B cell (primary cell): ENCODE data around the gene CETP. TPM values are rescaled to one million over a fixed set of nuclear protein-coding genes. Genes with fewer than 3 reads are reported as not detected.

Experiments used
- ATAC-seq: fragments of 200-7000 bp; cut with Tn5 transposase; one replicate; pipeline ENCODE4 v1.10.0; 2021; ENCODE audit warnings: low read depth, mild to moderate bottlenecking, moderate number of reproducible peaks, moderate library complexity
- CTCF ChIA-PET: fragments of 350-600 bp; sonication (Branson Sonifier 250); formaldehyde crosslinking; loops from one replicate; lab custom pipeline; 2021; ENCODE audit warnings: antibody characterized with exemption, inconsistent platforms; lab: Charles Lee
- POLR2A ChIA-PET: fragments of 350-600 bp; sonication (Branson Sonifier 250); formaldehyde crosslinking; loops from one replicate; lab custom pipeline; 2021; ENCODE audit warnings: antibody characterized with exemption; lab: Charles Lee
- DNase-seq: peaks from one replicate; pipeline ENCODE4 v3.0.0; 2013
- H2AFZ ChIP-seq: 2 replicates; pipeline ENCODE4 v1.6.1; 2012; ENCODE audit warnings: mild to moderate bottlenecking, low read depth, low read length; ENCODE audit not compliant: insufficient read depth, poor library complexity, severe bottlenecking
- H3K27ac ChIP-seq, 2 donors: 1 replicate in 1 of 2; 2 replicates in 1 of 2; pipeline ENCODE4 v1.5.1; 2012 to 2013; ENCODE audit warnings: low read length in 2 of 2, mild to moderate bottlenecking in 2 of 2, moderate library complexity in 1 of 2
- H3K27me3 ChIP-seq, 4 experiments: fragments of 200-600 bp in 1 of 4; sonication (generic) in 1 of 4; replicated peaks in 1 of 4; 1 replicate in 2 of 4; 2 replicates in 2 of 4; pipeline versions ENCODE4 v1.6.1 to v1.7.0; 2013 to 2016; ENCODE audit warnings: low read length in 3 of 4, mild to moderate bottlenecking in 2 of 4, mixed read lengths in 1 of 4, moderate library complexity in 1 of 4; ENCODE audit not compliant: insufficient read depth in 4 of 4, control insufficient read depth in 3 of 4; ENCODE audit errors: control extremely low read depth in 1 of 4
- H3K36me3 ChIP-seq, 2 experiments: replicated peaks in 1 of 2; 1 replicate in 1 of 2; 2 replicates in 1 of 2; pipeline versions ENCODE4 v1.6.1 to v1.7.1; 2013; ENCODE audit warnings: low read length in 1 of 2; ENCODE audit not compliant: insufficient read depth in 2 of 2, control insufficient read depth in 1 of 2; ENCODE audit errors: control extremely low read depth in 1 of 2, extremely low read depth in 1 of 2
- H3K4me1 ChIP-seq, 2 donors: fragments of 200-600 bp in 1 of 2; sonication (generic) in 1 of 2; 1 replicate in 1 of 2; 2 replicates in 1 of 2; pipeline versions ENCODE4 v1.5.1 to v1.6.1; 2013 to 2017; ENCODE audit warnings: low read length in 2 of 2; ENCODE audit not compliant: control insufficient read depth in 2 of 2, insufficient read depth in 2 of 2
- H3K4me2 ChIP-seq: replicated peaks from 2 replicates; pipeline ENCODE3; 2012; ENCODE audit warnings: mild to moderate bottlenecking, low read depth, low read length; ENCODE audit not compliant: poor library complexity, severe bottlenecking
- H3K4me3 ChIP-seq, 5 experiments: fragments of 200-600 bp in 1 of 5; sonication (generic) in 1 of 5; 1 replicate in 3 of 5; 2 replicates in 2 of 5; pipeline versions ENCODE4 v1.5.1 to v1.7.0; 2011 to 2016; ENCODE audit warnings: low read length in 4 of 5, mild to moderate bottlenecking in 4 of 5, low read depth in 2 of 5, control low read depth in 1 of 5, moderate library complexity in 1 of 5; ENCODE audit not compliant: insufficient read depth in 1 of 5; ENCODE audit errors: control extremely low read depth in 1 of 5, extremely low read depth in 1 of 5
- H3K79me2 ChIP-seq: fragments of 200-600 bp; sonication (generic); one replicate; pipeline ENCODE4 v1.6.0; 2016; ENCODE audit warnings: low read length; ENCODE audit not compliant: control insufficient read depth, insufficient read depth
- H3K9ac ChIP-seq: fragments of 200-600 bp; sonication (generic); 2 replicates; pipeline ENCODE4 v1.6.1; 2017; ENCODE audit warnings: mild to moderate bottlenecking, low read length, moderate library complexity
- H3K9me3 ChIP-seq, 3 donors: one replicate each; pipeline versions ENCODE4 v1.6.1 to v1.7.1; 2013; ENCODE audit warnings: low read length in 2 of 3; ENCODE audit not compliant: control insufficient read depth in 2 of 3, insufficient read depth in 1 of 3; ENCODE audit errors: control extremely low read depth in 1 of 3
- H4K20me1 ChIP-seq: 2 replicates; pipeline ENCODE4 v1.6.0; 2012; ENCODE audit warnings: mild to moderate bottlenecking, low read length; ENCODE audit not compliant: insufficient read depth, control insufficient read depth, poor library complexity, severe bottlenecking
- H3K27ac Mint-ChIP-seq: one replicate; pipeline ENCODE4 v1.8.0; 2021; ENCODE audit warnings: mixed read lengths
- H3K27me3 Mint-ChIP-seq: one replicate; pipeline ENCODE4 v1.8.0; 2021; ENCODE audit warnings: mixed read lengths
- H3K4me1 Mint-ChIP-seq: one replicate; pipeline ENCODE4 v1.8.0; 2021; ENCODE audit warnings: mixed read lengths
- H3K4me3 Mint-ChIP-seq: one replicate; pipeline ENCODE4 v1.8.0; 2021; ENCODE audit warnings: mixed read lengths
- H3K9me3 Mint-ChIP-seq: one replicate; pipeline ENCODE4 v1.8.0; 2022; ENCODE audit warnings: mixed read lengths; ENCODE audit not compliant: insufficient read depth
- EZH2 ChIP-seq: IDR thresholded peaks from 2 replicates; pipeline ENCODE4 v1.6.1; 2012; ENCODE audit warnings: borderline replicate concordance, low read depth, mild to moderate bottlenecking, moderate library complexity, low read length; ENCODE audit not compliant: insufficient read depth, poor library complexity, severe bottlenecking
- WGBS: methylation state at CpG from one replicate; pipeline ENCODE4 v1.1.5; 2013; ENCODE audit warnings: missing lambda C conversion rate; ENCODE audit not compliant: insufficient coverage; 5-methylcytosine and 5-hydroxymethylcytosine counted together
- intact Hi-C: fragments of 100-400 bp; cut with micrococcal nuclease; formaldehyde crosslinking; loops from one replicate; pipeline ENCODE4 v1.10.0; 2022
- polyA plus RNA-seq: library from polyadenylated mRNA; depleted of rRNA; stranded (reverse); fragments of >200 nt; gene quantifications from 2 replicates; pipeline ENCODE4 v1.2.3, GENCODE V29; 2012
- total RNA-seq, 2 donors: library from RNA; stranded (reverse); fragments of 120-200 nt in 1 of 2; gene quantifications; 1 replicate in 1 of 2; 2 replicates in 1 of 2; pipeline versions ENCODE4 v1.2.3 to v1.2.4, GENCODE V29; 2013 to 2022
- TF ChIP-seq, protein P1 (sequence below): fragments of 200-600 bp; IDR thresholded peaks from one replicate; pipeline ENCODE4 v1.8.0; 2022; ENCODE audit warnings: antibody characterized with exemption, mild to moderate bottlenecking

CETP gene
- total and polyA plus RNA-seq, 2 donors (not counting 1 experiment from before 2014, with no cell fraction given) = 0.18 to 1.3 TPM

DNA sequence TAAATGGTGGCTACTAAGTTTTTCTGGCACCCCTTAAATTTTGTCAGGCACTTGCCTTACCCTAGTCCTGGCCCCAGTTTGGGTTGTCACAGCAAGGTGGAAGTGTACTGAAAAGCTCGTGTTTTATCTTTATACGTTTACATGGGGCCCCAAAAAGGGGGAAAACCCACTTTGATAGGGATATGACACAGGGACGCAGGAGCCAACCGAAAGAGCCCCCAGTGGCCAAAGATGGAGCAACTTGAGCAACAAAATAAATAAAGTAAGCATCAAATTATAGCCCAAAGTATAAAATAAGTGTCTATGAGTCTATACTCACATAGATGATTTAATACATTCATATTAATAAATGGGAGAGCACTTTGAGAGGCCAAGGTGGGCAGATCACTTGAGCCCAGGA, 5.0 kb upstream of the CETP start:
- ChIA-PET CTCF (interaction anchor here (0.6 to 1.9 kb wide), 2 partner anchors 88 to 89 kb away, joined by 3 to 5 read pairs; no protein-coding TSS in a partner anchor), POLR2A (no interaction called here)
- H3K27me3 Mint-ChIP-seq = no peaks in the 10 kb centered on the region
- H3K4me2 ChIP-seq = no peak overlapping the region
- ATAC-seq (peak; percentile 7), DNase-seq (no peak)
- H3K27ac Mint-ChIP-seq = peak overlapping the region; percentile 10
- H3K4me3 Mint-ChIP-seq = no peak overlapping the region
- no peaks in the 10 kb centered on the region for H3K27me3 ChIP-seq
- intact Hi-C loops = no loop called here
- no peaks in the 10 kb centered on the region for H3K9me3 Mint-ChIP-seq
- H3K4me1 Mint-ChIP-seq = peaks cover 9% of the 10 kb centered on the region
- WGBS = 67% methylated on average over 1 of the region's 4 CpGs
- no peaks in the 10 kb centered on the region for H3K9me3 ChIP-seq
- no peak overlapping the region for H3K27ac ChIP-seq
- H3K4me3 ChIP-seq = no peak overlapping the region
- TF ChIP-seq, protein P1, sequence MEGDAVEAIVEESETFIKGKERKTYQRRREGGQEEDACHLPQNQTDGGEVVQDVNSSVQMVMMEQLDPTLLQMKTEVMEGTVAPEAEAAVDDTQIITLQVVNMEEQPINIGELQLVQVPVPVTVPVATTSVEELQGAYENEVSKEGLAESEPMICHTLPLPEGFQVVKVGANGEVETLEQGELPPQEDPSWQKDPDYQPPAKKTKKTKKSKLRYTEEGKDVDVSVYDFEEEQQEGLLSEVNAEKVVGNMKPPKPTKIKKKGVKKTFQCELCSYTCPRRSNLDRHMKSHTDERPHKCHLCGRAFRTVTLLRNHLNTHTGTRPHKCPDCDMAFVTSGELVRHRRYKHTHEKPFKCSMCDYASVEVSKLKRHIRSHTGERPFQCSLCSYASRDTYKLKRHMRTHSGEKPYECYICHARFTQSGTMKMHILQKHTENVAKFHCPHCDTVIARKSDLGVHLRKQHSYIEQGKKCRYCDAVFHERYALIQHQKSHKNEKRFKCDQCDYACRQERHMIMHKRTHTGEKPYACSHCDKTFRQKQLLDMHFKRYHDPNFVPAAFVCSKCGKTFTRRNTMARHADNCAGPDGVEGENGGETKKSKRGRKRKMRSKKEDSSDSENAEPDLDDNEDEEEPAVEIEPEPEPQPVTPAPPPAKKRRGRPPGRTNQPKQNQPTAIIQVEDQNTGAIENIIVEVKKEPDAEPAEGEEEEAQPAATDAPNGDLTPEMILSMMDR = no peak
- no peak for TF ChIP-seq EZH2
- H3K79me2 ChIP-seq = no peaks in the 10 kb centered on the region
- peaks cover 6% of the 10 kb centered on the region in 2 donors for H3K4me1 ChIP-seq
- no peak overlapping the region for H2AFZ ChIP-seq
- H3K9ac ChIP-seq = no peak overlapping the region
- H3K36me3 ChIP-seq = no peaks in the 10 kb centered on the region
- H4K20me1 ChIP-seq = no peaks in the 10 kb centered on the region

DNA sequence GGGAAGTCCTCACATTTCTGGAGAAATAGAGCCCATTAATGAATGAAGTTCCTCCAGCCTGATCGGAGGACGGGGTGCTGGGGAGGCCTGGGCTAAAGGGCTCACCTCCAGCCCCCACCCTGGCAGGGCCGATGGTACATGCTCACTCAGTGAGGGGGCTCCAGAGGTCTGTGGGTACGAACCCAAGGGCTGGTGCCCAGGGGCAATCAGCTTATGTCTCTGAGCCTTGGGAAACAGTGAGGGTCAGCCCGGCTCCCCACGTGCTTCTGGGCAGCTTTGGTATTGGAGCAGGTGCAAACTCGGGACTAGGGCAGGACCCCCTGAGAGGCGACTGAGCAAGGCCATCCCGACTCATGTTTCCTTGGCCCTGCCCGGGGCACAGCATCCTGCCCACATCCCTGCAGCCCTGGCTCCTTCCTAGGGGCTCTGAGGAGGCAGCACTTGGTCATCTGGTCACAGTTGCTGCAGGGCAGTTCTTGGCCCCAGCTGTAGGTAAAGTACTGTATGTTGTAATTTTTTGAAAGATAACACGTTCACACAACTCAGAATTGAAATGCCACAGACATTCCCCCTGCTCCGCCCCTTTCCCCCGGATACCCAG, 969 bp upstream of the CETP start:
- Histone ChIP-seq H3K9ac (no peak overlapping the region), H3K79me2 (peaks cover 6% of the 10 kb centered on the region), H3K4me3 (no peak overlapping the region), H2AFZ (no peak overlapping the region), H3K27me3 (no peaks in the 10 kb centered on the region), H3K9me3 (no peaks in the 10 kb centered on the region), H3K4me1 (peaks cover 15 to 17% of the 10 kb centered on the region in 2 donors), H4K20me1 (no peaks in the 10 kb centered on the region), H3K36me3 (no peaks in the 10 kb centered on the region), H3K27ac (no peak overlapping the region), H3K4me2 (no peak overlapping the region)
- H3K4me1 Mint-ChIP-seq = peaks cover 16% of the 10 kb centered on the region
- no peak for ATAC-seq
- no peaks in the 10 kb centered on the region for H3K9me3 Mint-ChIP-seq
- no peak overlapping the region for H3K27ac Mint-ChIP-seq
- H3K27me3 Mint-ChIP-seq = no peaks in the 10 kb centered on the region
- TF ChIP-seq EZH2 = no peak
- TF ChIP-seq, protein P1 = no peak
- intact Hi-C loops = no loop called here
- ChIA-PET CTCF (interaction anchor here (1.1 to 7.7 kb wide), 6 partner anchors 8 to 124 kb away, joined by 3 to 213 read pairs (median 42); no protein-coding TSS in a partner anchor), POLR2A (no interaction called here)
- H3K4me3 Mint-ChIP-seq = no peak overlapping the region
- WGBS = 87% methylated on average over 10 of the region's 13 CpGs
- no peak for DNase-seq
